Fibroblast of lung (primary cell): ENCODE results near the gene KLHL13. TPM values are rescaled to one million over a fixed set of nuclear protein-coding genes. Genes with fewer than 3 reads are reported as not detected.

Experiments
- DNase-seq, 2 donors: peaks; one replicate each; pipeline versions ENCODE4 v3.0.0 to v3.0.0-alpha.2; 2010; ENCODE audit warnings: low read depth in 2 of 2
- H2AFZ ChIP-seq: 2 replicates; pipeline ENCODE4 v1.5.1; 2012; ENCODE audit warnings: low read length, control low read depth, inconsistent platforms
- H3K27ac ChIP-seq: 2 replicates; pipeline ENCODE4 v1.5.1; 2011; ENCODE audit warnings: low read length, control low read depth; ENCODE audit not compliant: insufficient read depth
- H3K27me3 ChIP-seq: 2 replicates; pipeline ENCODE4 v1.5.1; 2011; ENCODE audit warnings: mild to moderate bottlenecking, low read length; ENCODE audit not compliant: control insufficient read depth, insufficient read depth
- H3K36me3 ChIP-seq: 2 replicates; pipeline ENCODE4 v1.5.1; 2011; ENCODE audit warnings: low read length; ENCODE audit not compliant: control insufficient read depth, insufficient read depth
- H3K4me1 ChIP-seq: 2 replicates; pipeline ENCODE4 v1.5.1; 2011; ENCODE audit warnings: low read length; ENCODE audit not compliant: control insufficient read depth, insufficient read depth; ENCODE audit errors: extremely low read depth
- H3K4me2 ChIP-seq: 2 replicates; pipeline ENCODE4 v1.5.1; 2011; ENCODE audit warnings: low read length, control low read depth; ENCODE audit not compliant: insufficient read depth; ENCODE audit errors: extremely low read depth
- H3K4me3 ChIP-seq, 4 experiments: fragments of 200-600 bp in 1 of 4; sonication (generic) in 1 of 4; replicated peaks in 1 of 4; 2 replicates each; pipeline ENCODE4 v1.5.1; 2011 to 2016; ENCODE audit warnings: low read length in 4 of 4, low read depth in 3 of 4, mild to moderate bottlenecking in 3 of 4, control low read depth in 2 of 4, inconsistent platforms in 1 of 4, mixed read lengths in 1 of 4; ENCODE audit not compliant: insufficient read depth in 1 of 4; ENCODE audit errors: control extremely low read depth in 1 of 4
- H3K79me2 ChIP-seq: 2 replicates; pipeline ENCODE4 v1.5.1; 2012; ENCODE audit warnings: mild to moderate bottlenecking, low read length, inconsistent platforms; ENCODE audit not compliant: control insufficient read depth, insufficient read depth
- H3K9ac ChIP-seq: 2 replicates; pipeline ENCODE4 v1.5.1; 2011; ENCODE audit warnings: mild to moderate bottlenecking, low read length, control low read depth; ENCODE audit not compliant: insufficient read depth
- H3K9me3 ChIP-seq: 2 replicates; pipeline ENCODE4 v1.5.1; 2012; ENCODE audit warnings: low read depth, low read length; ENCODE audit not compliant: control insufficient read depth, insufficient read depth
- H4K20me1 ChIP-seq: 2 replicates; pipeline ENCODE4 v1.5.1; 2011; ENCODE audit warnings: low read length; ENCODE audit not compliant: control insufficient read depth, insufficient read depth; ENCODE audit errors: extremely low read depth
- CTCF ChIP-seq, 2 donors: IDR thresholded peaks in 1 of 2; conservative IDR thresholded peaks in 1 of 2; 1 replicate in 1 of 2; 2 replicates in 1 of 2; pipeline ENCODE4 v1.5.1; 2011 to 2012; ENCODE audit warnings: low read length in 2 of 2, control low read depth in 1 of 2, inconsistent platforms in 1 of 2, low read depth in 1 of 2, mild to moderate bottlenecking in 1 of 2
- EZH2 ChIP-seq: IDR thresholded peaks from 2 replicates; pipeline ENCODE4 v1.5.1; 2012; ENCODE audit warnings: low read length, control low read depth, mild to moderate bottlenecking; ENCODE audit errors: missing control alignments
- polyA plus RNA-seq, 2 donors: library from polyadenylated mRNA; depleted of rRNA in 1 of 2; stranded (reverse) in 1 of 2; unstranded in 1 of 2; fragments of >200 nt; gene quantifications; 2 replicates each; pipeline ENCODE4 v1.2.1, GENCODE V29; 2011 to 2012; ENCODE audit warnings: missing spikeins in 1 of 2
- total RNA-seq: library from RNA; depleted of rRNA; stranded (reverse); fragments of >200 nt; gene quantifications from 2 replicates; pipeline ENCODE4 v1.2.1, GENCODE V29; 2014

Gene KLHL13
- total and polyA plus RNA-seq, 2 donors (not counting 1 experiment from before 2014, with no cell fraction given): 6.2 to 22.5 TPM

DNA sequence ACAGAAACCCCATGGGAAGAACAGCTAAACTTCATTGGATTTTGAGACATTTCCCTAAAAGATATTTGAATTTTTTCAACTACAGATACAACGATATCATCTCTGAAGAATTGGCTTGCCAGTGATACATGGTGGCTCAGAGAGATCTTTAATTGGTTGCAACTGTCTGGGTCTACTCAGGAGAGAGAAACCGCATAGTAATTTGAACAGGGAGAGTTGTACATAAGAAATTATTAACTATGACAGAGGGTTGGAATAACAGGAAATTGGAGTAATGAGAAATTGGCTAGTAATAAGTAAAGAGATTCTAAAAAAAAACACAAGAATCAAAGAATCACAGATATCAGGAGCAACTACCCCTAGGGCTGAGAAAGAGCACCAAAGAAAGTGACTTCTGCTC, 118.4 kb downstream of the KLHL13 start:
- Histone ChIP-seq H3K27me3 (no peaks in the 10 kb centered on the region), H3K4me3 (no peak overlapping the region), H2AFZ (no peak overlapping the region), H3K9ac (no peak overlapping the region), H3K9me3 (no peaks in the 10 kb centered on the region), H3K27ac (no peak overlapping the region), H3K4me1 (no peaks in the 10 kb centered on the region), H3K4me2 (no peak overlapping the region), H4K20me1 (no peaks in the 10 kb centered on the region), H3K79me2 (no peaks in the 10 kb centered on the region), H3K36me3 (no peaks in the 10 kb centered on the region)
- DNase-seq: no peak
- no peak for TF ChIP-seq CTCF (conservative IDR thresholded peaks at IDR 0.05 in 1 of 2, IDR thresholded peaks at IDR 0.05 in 1 of 2; ENCODE audit: low read depth in 1 of 2, low read length in 2 of 2)

DNA sequence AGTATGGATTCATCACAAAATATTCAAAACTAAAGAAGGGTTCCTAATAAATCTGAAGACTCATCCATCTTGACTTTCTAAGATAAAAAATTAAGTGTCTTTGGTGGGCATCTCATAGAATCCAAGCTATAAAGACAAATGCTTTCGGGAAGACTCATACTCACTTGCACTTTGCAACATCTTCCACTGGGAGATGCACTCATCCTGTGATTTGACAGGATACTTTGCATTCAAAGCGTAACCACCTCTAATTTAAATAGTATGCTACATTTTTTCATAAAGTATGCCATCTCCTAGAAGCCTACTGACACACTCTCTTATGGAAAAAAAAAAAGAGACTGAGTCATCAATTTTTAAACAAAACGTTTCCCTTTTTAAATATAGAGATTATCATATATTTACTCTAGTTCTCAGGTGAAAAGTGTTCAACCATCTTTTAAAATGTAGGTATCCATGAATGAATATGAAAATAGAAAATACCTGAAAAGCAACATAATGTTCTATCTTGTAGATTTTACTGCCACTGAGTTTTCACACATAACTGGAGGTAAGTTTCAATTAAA, 119.6 kb downstream of the KLHL13 start:
- Histone ChIP-seq H3K36me3 (no peaks in the 10 kb centered on the region), H3K27me3 (no peaks in the 10 kb centered on the region), H3K4me3 (no peak overlapping the region), H3K9ac (no peak overlapping the region), H3K4me1 (no peaks in the 10 kb centered on the region), H2AFZ (no peak overlapping the region), H3K27ac (no peak overlapping the region), H3K79me2 (no peaks in the 10 kb centered on the region), H3K4me2 (no peak overlapping the region), H3K9me3 (no peaks in the 10 kb centered on the region), H4K20me1 (no peaks in the 10 kb centered on the region)
- TF ChIP-seq EZH2 (no peak), CTCF (conservative IDR thresholded peaks at IDR 0.05 in 1 of 2, IDR thresholded peaks at IDR 0.05 in 1 of 2; ENCODE audit: low read depth in 1 of 2, low read length in 2 of 2) (peak; percentile 46 to 47)
- peak; percentile 23 for DNase-seq

GRCh38 chrX:117996408-117996807, 120.2 kb downstream of the KLHL13 start:
- Histone ChIP-seq H3K9ac (no peak overlapping the region), H3K4me2 (no peak overlapping the region), H3K4me1 (no peaks in the 10 kb centered on the region), H3K4me3 (no peak overlapping the region), H3K36me3 (no peaks in the 10 kb centered on the region), H3K9me3 (no peaks in the 10 kb centered on the region), H4K20me1 (no peaks in the 10 kb centered on the region), H2AFZ (no peak overlapping the region), H3K27ac (no peak overlapping the region), H3K79me2 (no peaks in the 10 kb centered on the region), H3K27me3 (no peaks in the 10 kb centered on the region)
- TF ChIP-seq CTCF (conservative IDR thresholded peaks at IDR 0.05 in 1 of 2, IDR thresholded peaks at IDR 0.05 in 1 of 2; ENCODE audit: low read depth in 1 of 2, low read length in 2 of 2) (no peak), EZH2 (no peak)
- no peak for DNase-seq
